LNCaP clone FGC (cell line): ENCODE data around the gene NRP2.

Source experiments
- DNase-seq: peaks from one replicate; pipeline ENCODE4 v3.0.0-alpha.2; 2011; ENCODE audit warnings: low read depth
- H3K4me3 ChIP-seq: 2 replicates; pipeline ENCODE4 v1.5.1; 2011; ENCODE audit warnings: mild to moderate bottlenecking, low read depth, low read length, control low read depth
- TF ChIP-seq, protein P1 (sequence below): IDR thresholded peaks from 2 replicates; pipeline ENCODE4 v1.5.1; 2012; ENCODE audit warnings: mild to moderate bottlenecking; ENCODE audit not compliant: control insufficient read depth, insufficient read depth; ENCODE audit errors: extremely low read depth

NRP2 gene

DNA sequence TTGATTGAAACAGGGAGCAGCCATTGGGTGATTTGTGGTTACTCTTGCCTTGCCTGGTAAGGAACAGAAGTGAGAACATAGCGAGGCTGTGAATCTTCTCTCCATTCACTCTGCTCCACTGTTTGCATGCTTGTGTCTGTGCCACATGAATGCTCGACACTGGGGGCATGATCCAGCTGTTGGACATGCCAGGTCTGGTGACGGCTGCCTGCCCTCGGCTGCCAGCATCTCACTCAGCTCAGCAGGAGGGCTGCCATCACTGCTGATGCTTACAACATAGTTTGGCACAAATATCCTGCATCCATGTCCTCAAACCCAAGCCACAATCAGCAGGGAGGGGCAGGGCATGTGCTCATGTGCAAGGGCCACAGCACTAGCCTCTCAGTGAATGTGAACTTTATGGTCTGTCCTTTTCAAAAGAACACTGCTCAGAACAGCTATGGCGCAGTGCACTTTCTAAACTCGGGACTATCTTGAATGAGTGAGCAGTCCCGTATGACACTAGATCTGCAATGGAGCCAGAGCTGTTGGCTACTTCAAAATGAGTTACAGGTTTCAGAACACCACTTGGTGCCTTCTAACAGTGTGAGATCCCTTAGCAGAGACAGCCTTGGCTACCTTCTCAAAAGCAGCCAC, 126.3 kb downstream of the NRP2 start:
- TF ChIP-seq, protein P1, sequence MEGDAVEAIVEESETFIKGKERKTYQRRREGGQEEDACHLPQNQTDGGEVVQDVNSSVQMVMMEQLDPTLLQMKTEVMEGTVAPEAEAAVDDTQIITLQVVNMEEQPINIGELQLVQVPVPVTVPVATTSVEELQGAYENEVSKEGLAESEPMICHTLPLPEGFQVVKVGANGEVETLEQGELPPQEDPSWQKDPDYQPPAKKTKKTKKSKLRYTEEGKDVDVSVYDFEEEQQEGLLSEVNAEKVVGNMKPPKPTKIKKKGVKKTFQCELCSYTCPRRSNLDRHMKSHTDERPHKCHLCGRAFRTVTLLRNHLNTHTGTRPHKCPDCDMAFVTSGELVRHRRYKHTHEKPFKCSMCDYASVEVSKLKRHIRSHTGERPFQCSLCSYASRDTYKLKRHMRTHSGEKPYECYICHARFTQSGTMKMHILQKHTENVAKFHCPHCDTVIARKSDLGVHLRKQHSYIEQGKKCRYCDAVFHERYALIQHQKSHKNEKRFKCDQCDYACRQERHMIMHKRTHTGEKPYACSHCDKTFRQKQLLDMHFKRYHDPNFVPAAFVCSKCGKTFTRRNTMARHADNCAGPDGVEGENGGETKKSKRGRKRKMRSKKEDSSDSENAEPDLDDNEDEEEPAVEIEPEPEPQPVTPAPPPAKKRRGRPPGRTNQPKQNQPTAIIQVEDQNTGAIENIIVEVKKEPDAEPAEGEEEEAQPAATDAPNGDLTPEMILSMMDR: no peak
- no peak for DNase-seq
- H3K4me3 ChIP-seq: no peak overlapping the region

DNA sequence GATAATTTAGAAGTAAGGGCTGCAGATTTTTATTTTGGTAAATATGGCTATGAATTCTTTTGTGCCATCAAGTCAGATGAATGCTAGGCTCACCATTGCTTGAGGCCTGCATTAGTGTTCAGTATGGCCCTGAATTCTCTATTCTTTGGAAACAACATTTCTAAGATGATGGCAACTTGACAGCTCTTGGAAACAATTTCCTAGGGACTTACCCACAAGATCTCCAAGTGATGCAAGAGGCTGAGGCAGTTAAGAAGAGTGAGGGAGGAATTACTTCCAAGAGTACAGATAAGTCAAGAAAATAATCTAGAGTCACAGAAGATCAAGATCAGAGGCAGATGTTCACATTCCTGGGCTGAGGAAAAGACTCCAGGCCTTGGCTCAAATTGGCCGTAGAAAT, 129.1 kb downstream of the NRP2 start:
- DNase-seq: no peak
- no peak overlapping the region for H3K4me3 ChIP-seq
- TF ChIP-seq, protein P1: no peak

DNA sequence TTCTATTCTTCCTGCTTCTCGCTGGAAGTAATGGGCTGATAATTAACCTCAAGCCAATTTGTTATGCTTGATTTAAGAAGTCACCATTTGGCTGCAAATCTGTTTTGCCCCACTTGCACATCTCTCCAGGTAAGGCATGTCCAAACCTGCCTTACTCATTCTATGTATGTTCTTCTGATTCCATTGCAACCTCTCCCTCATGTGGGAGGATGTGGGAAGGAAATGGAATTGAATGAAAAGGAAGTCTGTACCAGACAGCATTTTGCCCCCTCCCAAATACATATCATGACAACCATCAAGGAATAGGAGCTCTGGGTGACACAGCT, 131.7 kb downstream of the NRP2 start:
- H3K4me3 ChIP-seq: no peak overlapping the region
- TF ChIP-seq, protein P1: no peak
- DNase-seq: no peak

DNA sequence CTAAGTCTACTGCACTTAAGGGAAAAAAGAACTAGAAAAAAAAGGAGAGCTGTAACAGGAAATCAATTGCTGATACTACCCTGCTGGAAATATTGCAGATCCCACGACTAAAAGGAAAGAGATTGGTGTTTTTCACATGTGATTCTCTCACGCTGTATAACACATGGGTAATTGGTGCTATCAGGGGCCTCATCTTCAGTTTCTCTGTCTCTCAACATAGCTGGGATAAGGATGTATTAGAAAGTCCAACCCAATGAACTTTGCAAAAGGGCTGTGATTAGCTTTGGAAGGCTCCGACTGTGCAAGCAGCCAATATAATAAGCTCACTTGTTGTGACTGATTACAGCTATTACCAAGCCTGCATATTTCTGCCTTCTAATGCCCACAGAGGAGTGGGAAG, 133.4 kb downstream of the NRP2 start:
- DNase-seq: no peak
- H3K4me3 ChIP-seq: no peak overlapping the region
- TF ChIP-seq, protein P1: no peak

DNA sequence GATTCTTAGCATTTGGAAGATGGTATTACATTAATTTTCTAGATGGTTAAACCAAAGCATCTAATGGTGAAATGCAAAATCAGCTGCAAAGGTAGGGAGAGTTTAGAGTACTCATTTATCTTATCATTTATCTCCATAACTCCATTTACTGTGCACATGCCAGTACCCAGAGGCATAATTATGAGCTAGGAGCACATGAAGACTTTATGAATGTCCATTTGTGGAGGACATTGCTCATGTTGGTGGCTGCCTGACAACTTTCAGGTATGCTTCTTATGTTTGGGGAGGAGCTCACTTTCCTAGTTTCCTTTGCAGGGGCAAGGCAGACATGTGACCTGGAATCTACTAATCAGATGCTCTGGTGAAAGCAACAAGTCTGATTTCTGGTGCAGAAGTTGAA, 134.0 kb downstream of the NRP2 start:
- DNase-seq: peak; percentile 7
- TF ChIP-seq, protein P1: no peak

DNA sequence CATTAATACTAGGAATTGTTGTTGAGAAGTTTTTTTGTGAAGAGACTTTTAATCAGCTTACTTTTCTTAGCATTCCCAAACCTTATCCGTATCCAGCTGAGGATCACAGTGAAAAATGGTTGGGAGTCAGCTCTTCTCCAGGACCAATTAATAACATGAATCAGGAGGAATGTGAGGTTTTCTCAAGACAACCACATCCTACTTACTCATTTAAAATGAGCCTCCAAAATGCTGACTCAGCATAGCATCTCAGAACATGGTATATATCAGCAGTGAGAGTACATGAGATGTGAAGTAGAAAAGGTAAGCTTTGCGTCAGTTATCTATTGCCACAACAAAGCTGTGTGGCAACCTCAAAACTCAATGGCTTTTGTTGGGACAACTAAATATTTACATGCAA, 140.3 kb downstream of the NRP2 start:
- no peak for DNase-seq
- no peak overlapping the region for H3K4me3 ChIP-seq
- TF ChIP-seq, protein P1: no peak

More for the DNA sequence above, 134.0 kb downstream of the NRP2 start:
- H3K4me3 ChIP-seq: no peak overlapping the region

DNA sequence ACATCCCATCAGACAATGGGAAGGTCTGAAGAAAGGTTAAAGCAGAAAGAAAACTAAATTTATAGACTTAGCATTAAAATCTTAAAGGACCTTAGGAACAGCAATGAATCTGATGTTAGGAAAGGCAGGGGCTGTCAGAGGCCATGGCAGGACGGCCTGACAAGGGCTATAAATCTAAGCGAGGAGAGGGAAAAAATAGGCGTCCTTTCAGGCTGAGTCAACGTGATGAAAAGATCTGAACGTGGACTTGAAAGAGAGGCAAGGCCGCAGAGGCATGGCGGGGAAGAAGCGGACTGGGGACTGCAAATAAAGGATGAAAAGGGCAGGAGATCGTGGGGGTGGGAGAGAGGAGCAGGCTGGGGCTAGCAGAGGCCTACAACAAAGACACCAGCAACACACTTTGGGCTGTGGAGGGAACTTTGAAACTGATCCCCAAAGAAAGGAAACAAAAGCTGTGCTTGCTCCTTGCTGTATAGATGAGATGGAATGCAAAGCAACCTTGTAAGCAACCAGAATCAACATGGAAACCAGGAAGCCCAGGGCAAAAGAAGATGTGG, 145.6 kb downstream of the NRP2 start:
- no peak for DNase-seq
- TF ChIP-seq, protein P1: no peak
- H3K4me3 ChIP-seq: no peak overlapping the region
